K562 (cell line): ENCODE data around the gene SRGAP3.

ENCODE experiments used
- MTA2 ChIP-seq: fragments of 450-650 bp; IDR thresholded peaks from 2 replicates; pipeline ENCODE4 v1.6.1; 2016; ENCODE audit warnings: low read depth
- ZNF184 ChIP-seq: sonication (generic); formaldehyde crosslinking; IDR thresholded peaks from 2 replicates; pipeline ENCODE4 v1.5.0; 2020; ENCODE audit warnings: missing genetic modification reagents

DNA sequence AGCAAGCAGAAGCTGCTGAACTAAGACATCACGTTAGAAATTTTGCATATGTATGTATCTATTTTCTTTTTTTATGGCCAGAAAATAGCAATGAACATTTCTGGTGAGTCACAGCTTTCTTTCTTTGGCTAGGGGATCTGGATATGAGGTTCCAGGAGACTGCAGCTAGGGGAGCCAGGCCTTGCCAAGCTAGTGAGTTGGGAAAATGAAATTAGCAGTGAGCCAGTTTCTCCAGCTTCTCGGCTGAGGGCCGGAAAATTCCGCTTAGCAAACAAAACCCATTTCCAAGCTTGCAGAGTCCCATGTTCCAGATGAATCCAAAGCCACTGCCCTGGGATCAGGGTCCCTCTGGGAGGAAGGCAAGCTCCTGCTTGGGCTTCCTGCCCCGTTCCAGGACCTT lies 137.6 kb downstream of the SRGAP3 start:
- TF ChIP-seq ZNF184 (CRISPR knock-in tag), result no peak
- TF ChIP-seq MTA2, result no peak
